H9 (cell line): Measurements from ENCODE around the gene IQCE. TPM values are rescaled to one million over a fixed set of nuclear protein-coding genes. Genes with fewer than 3 reads are reported as not detected.

ENCODE experiments used
- DNase-seq: peaks from one replicate; pipeline ENCODE4 v3.0.0-alpha.2; 2017
- H2AFZ ChIP-seq: one replicate; pipeline ENCODE4 v1.6.1; 2013; ENCODE audit warnings: mild to moderate bottlenecking, low read length, control low read depth, moderate library complexity
- H2AK5ac ChIP-seq: 2 replicates; pipeline ENCODE4 v1.6.1; 2013; ENCODE audit warnings: low read length, control low read depth, mixed read lengths; ENCODE audit not compliant: insufficient read length
- H2BK120ac ChIP-seq: one replicate; pipeline ENCODE4 v1.6.1; 2013; ENCODE audit warnings: low read depth, mild to moderate bottlenecking, low read length, control low read depth, inconsistent platforms; ENCODE audit not compliant: poor library complexity, severe bottlenecking
- H2BK12ac ChIP-seq: 2 replicates; pipeline ENCODE4 v1.6.1; 2013; ENCODE audit warnings: low read length, control low read depth, mixed read lengths, low read depth; ENCODE audit not compliant: insufficient read length
- H2BK15ac ChIP-seq: 2 replicates; pipeline ENCODE4 v1.6.1; 2013; ENCODE audit warnings: low read depth, low read length, control low read depth
- H2BK20ac ChIP-seq: one replicate; pipeline ENCODE4 v1.6.1; 2013; ENCODE audit warnings: low read depth, mild to moderate bottlenecking, low read length, control low read depth, inconsistent platforms; ENCODE audit not compliant: poor library complexity, severe bottlenecking
- H2BK5ac ChIP-seq: 2 replicates; pipeline ENCODE4 v1.6.1; 2013; ENCODE audit warnings: low read length, control low read depth, mixed read lengths; ENCODE audit not compliant: insufficient read length
- H3K14ac ChIP-seq: 2 replicates; pipeline ENCODE4 v1.6.1; 2013; ENCODE audit warnings: low read length, control low read depth; ENCODE audit not compliant: insufficient read depth
- H3K18ac ChIP-seq: 2 replicates; pipeline ENCODE4 v1.6.1; 2013; ENCODE audit warnings: low read depth, mild to moderate bottlenecking, mixed read lengths, low read length, control low read depth; ENCODE audit not compliant: insufficient read length
- H3K23ac ChIP-seq: 2 replicates; pipeline ENCODE4 v1.6.1; 2013; ENCODE audit warnings: low read length, control low read depth, mixed read lengths, low read depth; ENCODE audit not compliant: insufficient read length
- H3K23me2 ChIP-seq: 2 replicates; pipeline ENCODE4 v1.6.1; 2013; ENCODE audit warnings: low read depth, mild to moderate bottlenecking, mixed read lengths, low read length, control low read depth; ENCODE audit not compliant: insufficient read length, poor library complexity, severe bottlenecking
- H3K27ac ChIP-seq: 2 replicates; pipeline ENCODE4 v1.5.1; 2013; ENCODE audit warnings: low read length, control low read depth, mixed read lengths, low read depth; ENCODE audit not compliant: insufficient read length
- H3K27me3 ChIP-seq: 2 replicates; pipeline ENCODE4 v1.6.1; 2013; ENCODE audit warnings: low read length, control low read depth, inconsistent platforms; ENCODE audit not compliant: insufficient read depth
- H3K4ac ChIP-seq: 2 replicates; pipeline ENCODE4 v1.6.1; 2013; ENCODE audit warnings: low read depth, mild to moderate bottlenecking, control low read depth, inconsistent platforms, low read length, moderate library complexity
- H3K4me1 ChIP-seq: 2 replicates; pipeline ENCODE4 v1.6.1; 2013; ENCODE audit warnings: low read length, control low read depth, inconsistent platforms; ENCODE audit not compliant: insufficient read depth
- H3K4me2 ChIP-seq: 2 replicates; pipeline ENCODE4 v1.6.1; 2013; ENCODE audit warnings: low read length, control low read depth, mixed read lengths; ENCODE audit not compliant: insufficient read length, insufficient read depth
- H3K56ac ChIP-seq: 2 replicates; pipeline ENCODE4 v1.6.1; 2013; ENCODE audit warnings: low read depth, mild to moderate bottlenecking, mixed read lengths, low read length, control low read depth; ENCODE audit not compliant: insufficient read length
- H3K79me1 ChIP-seq: 2 replicates; pipeline ENCODE4 v1.6.1; 2013; ENCODE audit warnings: low read depth, mild to moderate bottlenecking, moderate library complexity, low read length, control low read depth, inconsistent platforms; ENCODE audit not compliant: insufficient read depth, poor library complexity, severe bottlenecking
- H3K79me2 ChIP-seq: 2 replicates; pipeline ENCODE4 v1.6.1; 2013; ENCODE audit warnings: low read length, control low read depth, inconsistent platforms; ENCODE audit not compliant: insufficient read depth
- H3K9ac ChIP-seq: 2 replicates; pipeline ENCODE4 v1.6.1; 2013; ENCODE audit warnings: low read length, control low read depth, mixed read lengths; ENCODE audit not compliant: insufficient read length; ENCODE audit errors: extremely low read depth
- H3K9me3 ChIP-seq: one replicate; pipeline ENCODE4 v1.6.1; 2013; ENCODE audit warnings: low read depth, low read length, inconsistent platforms; ENCODE audit not compliant: control insufficient read depth
- H3T11ph ChIP-seq: one replicate; pipeline ENCODE4 v1.6.1; 2013; ENCODE audit warnings: mild to moderate bottlenecking, low read length, control low read depth, inconsistent platforms
- H4K20me1 ChIP-seq: one replicate; pipeline ENCODE4 v1.6.1; 2013; ENCODE audit not compliant: control insufficient read depth, insufficient read length, insufficient read depth
- H4K5ac ChIP-seq: 2 replicates; pipeline ENCODE4 v1.6.1; 2013; ENCODE audit warnings: low read depth, mild to moderate bottlenecking, mixed read lengths, low read length, control low read depth; ENCODE audit not compliant: insufficient read length
- H4K8ac ChIP-seq: replicated peaks from 2 replicates; pipeline ENCODE4 v1.6.1; 2013; ENCODE audit warnings: low read length, control low read depth, mixed read lengths, low read depth; ENCODE audit not compliant: insufficient read length
- H4K91ac ChIP-seq: 2 replicates; pipeline ENCODE4 v1.6.1; 2013; ENCODE audit warnings: low read depth, mild to moderate bottlenecking, moderate library complexity, mixed read lengths, low read length, control low read depth; ENCODE audit not compliant: insufficient read length
- H3K27ac Mint-ChIP-seq, 3 experiments: 2 replicates in 2 of 3; 3 replicates in 1 of 3; pipeline ENCODE4 v1.8.0; 2020 to 2021; ENCODE audit warnings: mixed read lengths in 3 of 3, mild to moderate bottlenecking in 1 of 3, moderate library complexity in 1 of 3
- H3K27me3 Mint-ChIP-seq: 2 replicates; pipeline ENCODE4 v1.8.0; 2021; ENCODE audit warnings: low read depth, mild to moderate bottlenecking, moderate library complexity, mixed read lengths
- H3K36me3 Mint-ChIP-seq, 3 experiments: 2 replicates in 2 of 3; 3 replicates in 1 of 3; pipeline ENCODE4 v1.8.0; 2020 to 2021; ENCODE audit warnings: low read depth in 3 of 3, mixed read lengths in 3 of 3; ENCODE audit not compliant: insufficient read depth in 1 of 3
- H3K4me1 Mint-ChIP-seq, 2 experiments: 2 replicates each; pipeline ENCODE4 v1.8.0; 2020; ENCODE audit warnings: mixed read lengths in 2 of 2
- H3K4me3 Mint-ChIP-seq, 2 experiments: 2 replicates in 1 of 2; 3 replicates in 1 of 2; pipeline ENCODE4 v1.8.0; 2020 to 2021; ENCODE audit warnings: mild to moderate bottlenecking in 2 of 2, mixed read lengths in 2 of 2, moderate library complexity in 1 of 2
- H3K9me3 Mint-ChIP-seq, 2 experiments: 2 replicates in 1 of 2; 3 replicates in 1 of 2; pipeline ENCODE4 v1.8.0; 2020; ENCODE audit warnings: mild to moderate bottlenecking in 2 of 2, mixed read lengths in 2 of 2, moderate library complexity in 1 of 2
- CTCF ChIP-seq: fragments of 200-600 bp; sonication (generic); conservative IDR thresholded peaks from 3 replicates; pipeline ENCODE4 v1.8.0; 2021; ENCODE audit warnings: antibody characterized with exemption, mild to moderate bottlenecking
- WGBS: extraction: QIAGEN DNeasy Blood & Tissue Kit; methylation state at CpG from one replicate; pipeline ENCODE4 v1.1.7; 2013; ENCODE audit warnings: missing lambda C conversion rate, low lambda C conversion rate, mixed read lengths; ENCODE audit not compliant: insufficient read length; ENCODE audit errors: extremely low coverage; 5-methylcytosine and 5-hydroxymethylcytosine counted together
- total RNA-seq: library from RNA; stranded (reverse); gene quantifications from 2 replicates; pipeline ENCODE4 v1.2.1, GENCODE V29; 2021

Gene IQCE
- total RNA-seq, 1 experiment from 2014 or later: 7.0 TPM

- Histone ChIP-seq H2BK120ac (no peak overlapping the region), H3K79me2 (no peaks in the 10 kb centered on the region), H4K5ac (no peak overlapping the region), H3T11ph (no peak overlapping the region), H2BK5ac (no peak overlapping the region), H2BK20ac (no peak overlapping the region), H3K9me3 (no peaks in the 10 kb centered on the region), H3K4me2 (no peak overlapping the region), H3K23ac (no peak overlapping the region), H3K14ac (no peak overlapping the region), H3K56ac (no peak overlapping the region), H3K27me3 (no peaks in the 10 kb centered on the region), H4K20me1 (no peaks in the 10 kb centered on the region), H3K18ac (no peak overlapping the region), H2BK12ac (no peak overlapping the region), H2AK5ac (no peak overlapping the region), H3K79me1 (no peaks in the 10 kb centered on the region), H4K91ac (no peak overlapping the region), H3K23me2 (no peaks in the 10 kb centered on the region), H4K8ac (no peak overlapping the region), H2AFZ (no peak overlapping the region), H3K4ac (no peak overlapping the region), H2BK15ac (no peak overlapping the region), H3K27ac (no peak overlapping the region), H3K9ac (no peak overlapping the region), H3K4me1 (no peaks in the 10 kb centered on the region)
- DNase-seq: no peak
- Mint-ChIP-seq H3K27ac (peak overlapping the region in 2 of 3 experiments; percentile 40 to 70; a peak in 1 of 7 replicates), H3K36me3 (peaks cover 20 to 70% (median 67%) of the 10 kb centered on the region in 3 experiments), H3K27me3 (no peaks in the 10 kb centered on the region), H3K4me1 (no peaks in the 10 kb centered on the region), H3K9me3 (no peaks in the 10 kb centered on the region), H3K4me3 (no peak overlapping the region)
- TF ChIP-seq CTCF: no peak
- no CpG with 5 or more reads among the region's 31 CpGs for WGBS
Observed at GRCh38 chr7:2546776-2547586, 11.8 kb upstream of the IQCE start.
